Endodermal cell (in vitro differentiated cells): ENCODE results near the gene WHRN. TPM values are rescaled to one million over a fixed set of nuclear protein-coding genes. Genes with fewer than 3 reads are reported as not detected.

Experiments
- DNase-seq: peaks from one replicate; pipeline ENCODE4 v3.0.0-alpha.2; 2017
- H3K27ac ChIP-seq: 2 replicates; pipeline ENCODE4 v1.5.1; 2013; ENCODE audit warnings: mild to moderate bottlenecking, low read depth, low read length, moderate library complexity
- H3K27me3 ChIP-seq: 2 replicates; pipeline ENCODE4 v1.6.1; 2013; ENCODE audit warnings: mild to moderate bottlenecking, low read length, moderate library complexity; ENCODE audit not compliant: insufficient read depth, control insufficient read depth, poor library complexity, severe bottlenecking
- H3K36me3 ChIP-seq: 2 replicates; pipeline ENCODE4 v1.7.0; 2013; ENCODE audit warnings: mild to moderate bottlenecking, low read length, moderate library complexity; ENCODE audit not compliant: control insufficient read depth, insufficient read depth
- H3K4me1 ChIP-seq: one replicate; pipeline ENCODE4 v1.7.0; 2013; ENCODE audit warnings: low read length; ENCODE audit not compliant: control insufficient read depth, insufficient read depth
- H3K4me3 ChIP-seq: 2 replicates; pipeline ENCODE4 v1.5.1; 2013; ENCODE audit warnings: mild to moderate bottlenecking, low read length, moderate library complexity
- H3K9ac ChIP-seq: 2 replicates; pipeline ENCODE4 v1.6.1; 2013; ENCODE audit warnings: mild to moderate bottlenecking, low read length, moderate library complexity; ENCODE audit not compliant: poor library complexity, severe bottlenecking; ENCODE audit errors: extremely low read depth
- H3K9me3 ChIP-seq: 2 replicates; pipeline ENCODE4 v1.6.1; 2013; ENCODE audit warnings: mild to moderate bottlenecking, low read length, moderate library complexity; ENCODE audit not compliant: control insufficient read depth
- H3K27ac Mint-ChIP-seq: 2 replicates; pipeline ENCODE4 v1.8.0; 2020; ENCODE audit warnings: mixed read lengths
- H3K27me3 Mint-ChIP-seq: 2 replicates; pipeline ENCODE4 v1.8.0; 2021; ENCODE audit warnings: mild to moderate bottlenecking, mixed read lengths; ENCODE audit not compliant: insufficient read depth
- H3K36me3 Mint-ChIP-seq: 2 replicates; pipeline ENCODE4 v1.8.0; 2020; ENCODE audit warnings: low read depth, mixed read lengths
- H3K4me1 Mint-ChIP-seq: 2 replicates; pipeline ENCODE4 v1.8.0; 2020; ENCODE audit warnings: mixed read lengths
- H3K4me3 Mint-ChIP-seq: 2 replicates; pipeline ENCODE4 v1.8.0; 2020; ENCODE audit warnings: mild to moderate bottlenecking, moderate library complexity, mixed read lengths
- H3K9me3 Mint-ChIP-seq: 2 replicates; pipeline ENCODE4 v1.8.0; 2020; ENCODE audit warnings: mild to moderate bottlenecking, mixed read lengths
- CTCF ChIP-seq: fragments of 200-600 bp; sonication (generic); conservative IDR thresholded peaks from 2 replicates; pipeline ENCODE4 v1.5.0; 2021; ENCODE audit warnings: antibody characterized with exemption, mild to moderate bottlenecking
- WGBS, 2 experiments: methylation state at CpG; one replicate each; pipeline versions ENCODE4 v1.1.5 to v1.1.7; 2013; ENCODE audit warnings: missing lambda C conversion rate in 2 of 2, mixed read lengths in 1 of 2; ENCODE audit not compliant: insufficient coverage in 1 of 2, insufficient read length in 1 of 2; 5-methylcytosine and 5-hydroxymethylcytosine counted together
- total RNA-seq, 2 donors: library from RNA; stranded (reverse); fragmentation: NEBNext Ultra II Directional in 1 of 2; extraction: Animal tissue kit (Norgen Biotek cat#: 25700) in 1 of 2; gene quantifications; 2 replicates in 1 of 2; 3 replicates in 1 of 2; pipeline ENCODE4 v1.2.1, GENCODE V29; 2021

The WHRN gene
- total RNA-seq, 2 donors from 2014 or later, result 7.0 to 12.8 TPM

- Mint-ChIP-seq H3K4me3 (no peak overlapping the region), H3K36me3 (no peaks in the 10 kb centered on the region), H3K9me3 (no peaks in the 10 kb centered on the region), H3K27me3 (no peaks in the 10 kb centered on the region), H3K27ac (peak overlapping the region; percentile 76), H3K4me1 (peaks cover 31% of the 10 kb centered on the region)
- no peaks in the 10 kb centered on the region for H3K9me3 ChIP-seq
- WGBS, 2 experiments, result 60 to 67% methylated on average over 9 to 11 of the region's 11 CpGs
- H3K4me1 ChIP-seq, result peaks cover 9% of the 10 kb centered on the region
- H3K27me3 ChIP-seq, result no peaks in the 10 kb centered on the region
- H3K27ac ChIP-seq, result no peak overlapping the region
- no peaks in the 10 kb centered on the region for H3K36me3 ChIP-seq
- H3K9ac ChIP-seq, result no peak overlapping the region
- DNase-seq, result peak; percentile 81
- H3K4me3 ChIP-seq, result no peak overlapping the region
- no peak for TF ChIP-seq CTCF
Observed at GRCh38 chr9:114409103-114409780, 96.0 kb downstream of the WHRN start.

- WGBS, 2 experiments, result 77 to 90% methylated on average over 4 to 7 of the region's 7 CpGs
- H3K27me3 ChIP-seq, result no peaks in the 10 kb centered on the region
- no peak overlapping the region for H3K4me3 ChIP-seq
- no peaks in the 10 kb centered on the region for H3K36me3 ChIP-seq
- H3K4me1 Mint-ChIP-seq, result peaks cover 26% of the 10 kb centered on the region
- no peak for DNase-seq
- H3K9ac ChIP-seq, result no peak overlapping the region
- H3K27ac Mint-ChIP-seq, result no peak overlapping the region
- no peak overlapping the region for H3K4me3 Mint-ChIP-seq
- no peaks in the 10 kb centered on the region for H3K36me3 Mint-ChIP-seq
- no peaks in the 10 kb centered on the region for H3K9me3 Mint-ChIP-seq
- TF ChIP-seq CTCF, result no peak
- peaks cover 7% of the 10 kb centered on the region for H3K4me1 ChIP-seq
- no peaks in the 10 kb centered on the region for H3K9me3 ChIP-seq
- no peak overlapping the region for H3K27ac ChIP-seq
- H3K27me3 Mint-ChIP-seq, result no peaks in the 10 kb centered on the region
Observed at GRCh38 chr9:114408645-114409044, 96.6 kb downstream of the WHRN start.

- H3K9ac ChIP-seq, result no peak overlapping the region
- H3K4me3 Mint-ChIP-seq, result no peak overlapping the region
- no peak for DNase-seq
- H3K4me1 ChIP-seq, result peaks cover 7% of the 10 kb centered on the region
- no peaks in the 10 kb centered on the region for H3K9me3 ChIP-seq
- H3K27me3 ChIP-seq, result no peaks in the 10 kb centered on the region
- H3K27ac ChIP-seq, result no peak overlapping the region
- H3K27me3 Mint-ChIP-seq, result no peaks in the 10 kb centered on the region
- no peaks in the 10 kb centered on the region for H3K9me3 Mint-ChIP-seq
- H3K4me3 ChIP-seq, result no peak overlapping the region
- TF ChIP-seq CTCF, result no peak
- H3K36me3 Mint-ChIP-seq, result no peaks in the 10 kb centered on the region
- no peaks in the 10 kb centered on the region for H3K36me3 ChIP-seq
- peaks cover 19% of the 10 kb centered on the region for H3K4me1 Mint-ChIP-seq
- no peak overlapping the region for H3K27ac Mint-ChIP-seq
- 85 to 88% methylated on average over 5 of the region's 5 CpGs for WGBS, 2 experiments
Observed at GRCh38 chr9:114407889-114408288, 97.4 kb downstream of the WHRN start.
